GM12891 (cell line): ENCODE results near the gene CBFA2T3.
"Not testable (repeated sequence)": the region's sequence is repeated elsewhere in the genome, so short reads cannot be mapped to it uniquely, and the experiment has no call there.

Source experiments
- DNase-seq: peaks from one replicate; pipeline ENCODE4 v3.0.0; 2011; ENCODE audit warnings: low spot score; ENCODE audit not compliant: insufficient read length
- FAIRE-seq: peaks from 2 replicates; lab custom pipeline; 2011; peaks lifted over from hg19 to GRCh38; lab: Jason Lieb, UNC
- PAX5 ChIP-seq: IDR thresholded peaks from 2 replicates; pipeline ENCODE4 v1.6.1; 2011; ENCODE audit warnings: low read length, moderate library complexity, mild to moderate bottlenecking; ENCODE audit not compliant: insufficient read depth, severe bottlenecking
- POLR2A ChIP-seq: IDR thresholded peaks from 2 replicates; pipeline ENCODE4 v1.6.1; 2011; ENCODE audit warnings: low read depth, low read length, control low read depth
- POLR2AphosphoS5 ChIP-seq: IDR thresholded peaks from 2 replicates; pipeline ENCODE4 v1.6.1; 2011; ENCODE audit warnings: low read depth, low read length, control low read depth
- POU2F2 ChIP-seq: IDR thresholded peaks from 2 replicates; pipeline ENCODE4 v1.6.1; 2011; ENCODE audit warnings: low read depth, mild to moderate bottlenecking, control low read depth, low read length, moderate library complexity
- SPI1 ChIP-seq: IDR thresholded peaks from 2 replicates; pipeline ENCODE4 v1.6.1; 2011; ENCODE audit warnings: low read depth, low read length, control low read depth
- TAF1 ChIP-seq: IDR thresholded peaks from 2 replicates; pipeline ENCODE4 v1.6.1; 2011; ENCODE audit warnings: low read depth, low read length, control low read depth

CBFA2T3 gene

GRCh38 chr16:89003831-89004208 is 26.8 kb upstream of the CBFA2T3 start:
- TF ChIP-seq POLR2A (no peak), TAF1 (no peak), POU2F2 (no peak), PAX5 (no peak), POLR2AphosphoS5 (no peak), SPI1 (no peak)
- no peak for FAIRE-seq
- DNase-seq, result no peak

GRCh38 chr16:89002851-89003830 is 26.1 kb upstream of the CBFA2T3 start:
- DNase-seq (no peak), FAIRE-seq (no peak)
- TF ChIP-seq POLR2AphosphoS5, result no peak
- no peak for TF ChIP-seq TAF1
- no peak for TF ChIP-seq PAX5
- TF ChIP-seq SPI1, result no peak
- no peak for TF ChIP-seq POU2F2
- TF ChIP-seq POLR2A, result no peak

GRCh38 chr16:89002081-89002480 is 25.1 kb upstream of the CBFA2T3 start:
- not testable (repeated sequence) for FAIRE-seq, DNase-seq

- DNase-seq (no peak), FAIRE-seq (no peak)
- no peak for TF ChIP-seq POU2F2
Measured at GRCh38 chr16:89001117-89002027, 24.4 kb upstream of the CBFA2T3 start.

GRCh38 chr16:89000207-89000959 is 23.4 kb upstream of the CBFA2T3 start:
- no peak for TF ChIP-seq TAF1
- no peak for TF ChIP-seq PAX5
- no peak for TF ChIP-seq SPI1
- no peak for TF ChIP-seq POLR2A
- TF ChIP-seq POLR2AphosphoS5, result no peak
- TF ChIP-seq POU2F2, result no peak
- DNase-seq, result no peak
- no peak for FAIRE-seq

- DNase-seq, result no peak
- no peak for TF ChIP-seq SPI1
- no peak for TF ChIP-seq PAX5
- TF ChIP-seq POLR2AphosphoS5, result no peak
- no peak for TF ChIP-seq TAF1
- TF ChIP-seq POU2F2, result no peak
- no peak for FAIRE-seq
Measured at GRCh38 chr16:88999457-89000206, 22.6 kb upstream of the CBFA2T3 start.

- DNase-seq (no peak), FAIRE-seq (no peak)
- TF ChIP-seq POLR2A, result no peak
- no peak for TF ChIP-seq POLR2AphosphoS5
- no peak for TF ChIP-seq SPI1
- no peak for TF ChIP-seq PAX5
- TF ChIP-seq POU2F2, result no peak
- no peak for TF ChIP-seq TAF1
Measured at GRCh38 chr16:88995746-88996535, 18.9 kb upstream of the CBFA2T3 start.

GRCh38 chr16:88995194-88995593 is 18.2 kb upstream of the CBFA2T3 start:
- FAIRE-seq (no peak), DNase-seq (no peak)
- TF ChIP-seq POU2F2 (no peak), PAX5 (no peak), TAF1 (no peak), POLR2AphosphoS5 (no peak), SPI1 (no peak), POLR2A (no peak)

GRCh38 chr16:88994695-88995094 is 17.7 kb upstream of the CBFA2T3 start:
- TF ChIP-seq POLR2A (no peak), SPI1 (no peak), PAX5 (no peak), POU2F2 (no peak), POLR2AphosphoS5 (no peak), TAF1 (no peak)
- no peak for FAIRE-seq
- DNase-seq, result no peak
